ENCODE measurements around the gene PHRF1. TPM values are rescaled to one million over a fixed set of nuclear protein-coding genes. Genes with fewer than 3 reads are reported as not detected.
"Not testable (repeated sequence)": the region's sequence is repeated elsewhere in the genome, so short reads cannot be mapped to it uniquely, and the experiment has no call there.

PHRF1 gene
- total RNA-seq, 4 donors from 2014 or later, result 24.5 to 38.2 (median 28.7) TPM

DNA sequence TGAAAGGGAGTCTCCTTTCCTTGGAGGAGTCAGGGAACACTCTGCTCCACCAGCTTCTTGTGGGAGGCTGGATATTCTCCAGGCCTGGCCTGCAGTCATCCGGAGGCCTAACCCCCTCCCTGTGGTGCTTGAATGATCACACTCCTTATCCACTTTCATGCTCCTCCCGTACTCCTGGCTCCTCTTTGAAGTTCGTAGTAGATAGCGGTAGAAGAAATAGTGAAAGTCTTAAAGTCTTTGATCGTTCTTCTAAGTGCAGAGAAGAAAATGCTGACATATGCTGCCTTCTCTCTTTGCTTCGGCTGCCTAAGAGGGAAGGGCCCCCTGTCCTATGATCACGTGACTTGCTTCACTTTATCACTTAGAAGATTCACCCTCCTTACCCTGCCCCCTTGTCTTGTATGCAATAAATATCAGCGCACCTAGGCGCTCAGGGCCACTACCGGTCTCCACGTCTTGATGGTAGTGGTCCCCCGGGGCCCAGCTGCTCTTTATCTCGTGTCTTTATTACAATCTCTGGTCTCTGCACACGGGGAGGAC lies 2.2 kb upstream of the PHRF1 start:
- H3K27me3 ChIP-seq; intact Hi-C loops (cut with DNase I); H3K36me3 ChIP-seq; DNase-seq (ENCODE audit: extremely low spot score); H3K9me3 ChIP-seq: not testable (repeated sequence)
- TF ChIP-seq POLR2AphosphoS5 (IDR thresholded peaks at IDR 0.05), result peak in 1 of 2 donors; percentile 15
- peak overlapping the region in 1 of 4 donors; percentile 94 for H3K4me3 ChIP-seq
- peak overlapping the region in 1 of 4 donors; percentile 5 for H3K27ac ChIP-seq (replicated peaks in 1 of 4)
- 71% methylated on average over 13 of the region's 14 CpGs for WGBS
- peaks cover 35 to 48% (median 44%) of the 10 kb centered on the region in 4 donors for H3K4me1 ChIP-seq

DNA sequence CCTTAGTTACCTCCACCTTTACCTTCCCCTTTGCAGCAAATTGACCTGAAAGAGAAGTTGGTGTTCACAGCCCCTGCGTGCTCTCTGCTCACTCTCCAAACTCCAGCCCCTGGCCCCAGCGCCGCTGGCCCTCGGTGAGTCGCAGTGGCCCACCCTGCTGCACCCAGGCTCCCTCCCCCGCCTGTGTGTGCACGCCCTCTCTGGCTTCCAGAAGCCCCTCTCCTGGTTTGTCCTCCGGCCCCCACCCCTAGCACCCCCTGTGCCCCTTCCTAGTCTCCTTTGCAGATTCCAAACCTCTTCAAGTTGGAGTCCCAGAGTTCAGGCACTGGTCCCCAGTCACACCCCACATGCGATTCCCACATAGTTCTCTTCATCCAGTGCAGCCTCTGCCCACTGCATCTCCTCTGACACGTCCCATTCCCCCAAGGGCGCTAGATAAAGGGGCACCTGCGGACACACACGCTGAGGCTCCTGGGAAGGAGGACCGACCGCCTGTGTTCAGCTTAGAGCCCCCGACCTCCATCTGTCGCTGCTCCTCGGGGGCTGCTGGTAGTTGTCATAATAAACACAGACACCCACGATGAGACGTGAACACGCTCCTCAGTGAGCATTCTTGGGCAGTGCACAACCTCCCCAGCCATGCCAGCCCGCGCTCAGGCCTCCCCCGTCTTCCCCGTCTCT lies 1.5 kb upstream of the PHRF1 start:
- intact Hi-C loops (cut with DNase I), result no loop called here
- no peak for DNase-seq (ENCODE audit: extremely low spot score)
- Histone ChIP-seq H3K4me3 (peak overlapping the region; percentile 64 to 94 (median 76)), H3K27ac (replicated peaks in 1 of 4) (peak overlapping the region; percentile 78 to 94 (median 90)), H3K9me3 (no peaks in the 10 kb centered on the region), H3K36me3 (no peaks in the 10 kb centered on the region), H3K27me3 (no peaks in the 10 kb centered on the region), H3K4me1 (peaks cover 37 to 48% (median 44%) of the 10 kb centered on the region in 4 donors)
- WGBS, result 45% methylated on average over 19 of the region's 25 CpGs
- TF ChIP-seq POLR2AphosphoS5 (IDR thresholded peaks at IDR 0.05), result no peak
- TF ChIP-seq, protein P1, sequence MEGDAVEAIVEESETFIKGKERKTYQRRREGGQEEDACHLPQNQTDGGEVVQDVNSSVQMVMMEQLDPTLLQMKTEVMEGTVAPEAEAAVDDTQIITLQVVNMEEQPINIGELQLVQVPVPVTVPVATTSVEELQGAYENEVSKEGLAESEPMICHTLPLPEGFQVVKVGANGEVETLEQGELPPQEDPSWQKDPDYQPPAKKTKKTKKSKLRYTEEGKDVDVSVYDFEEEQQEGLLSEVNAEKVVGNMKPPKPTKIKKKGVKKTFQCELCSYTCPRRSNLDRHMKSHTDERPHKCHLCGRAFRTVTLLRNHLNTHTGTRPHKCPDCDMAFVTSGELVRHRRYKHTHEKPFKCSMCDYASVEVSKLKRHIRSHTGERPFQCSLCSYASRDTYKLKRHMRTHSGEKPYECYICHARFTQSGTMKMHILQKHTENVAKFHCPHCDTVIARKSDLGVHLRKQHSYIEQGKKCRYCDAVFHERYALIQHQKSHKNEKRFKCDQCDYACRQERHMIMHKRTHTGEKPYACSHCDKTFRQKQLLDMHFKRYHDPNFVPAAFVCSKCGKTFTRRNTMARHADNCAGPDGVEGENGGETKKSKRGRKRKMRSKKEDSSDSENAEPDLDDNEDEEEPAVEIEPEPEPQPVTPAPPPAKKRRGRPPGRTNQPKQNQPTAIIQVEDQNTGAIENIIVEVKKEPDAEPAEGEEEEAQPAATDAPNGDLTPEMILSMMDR (IDR thresholded peaks at IDR 0.05), result no peak
- TF ChIP-seq POLR2A (IDR thresholded peaks at IDR 0.05; ENCODE audit: low read depth), result no peak
- TF ChIP-seq EP300 (IDR thresholded peaks at IDR 0.05), result no peak

GRCh38 chr11:575313-575995 lies 816 bp upstream of the PHRF1 start:
- TF ChIP-seq, protein P1 (IDR thresholded peaks at IDR 0.05), result peak in 1 of 3 experiments; percentile 7
- TF ChIP-seq POLR2A (IDR thresholded peaks at IDR 0.05; ENCODE audit: low read depth), result peak; percentile 44
- peak; percentile 12 to 77 for TF ChIP-seq POLR2AphosphoS5 (IDR thresholded peaks at IDR 0.05)
- TF ChIP-seq EP300 (IDR thresholded peaks at IDR 0.05), result no peak
- Histone ChIP-seq H3K4me3 (peak overlapping the region; percentile 64 to 94 (median 76)), H3K27ac (replicated peaks in 1 of 4) (peak overlapping the region; percentile 78 to 94 (median 90)), H3K4me1 (peaks cover 42 to 54% (median 51%) of the 10 kb centered on the region in 4 donors), H3K9me3 (no peaks in the 10 kb centered on the region), H3K27me3 (no peaks in the 10 kb centered on the region), H3K36me3 (no peaks in the 10 kb centered on the region)
- WGBS, result 0% methylated on average over 5 of the region's 81 CpGs
- intact Hi-C loops (cut with DNase I), result no loop called here
- no peak for DNase-seq (ENCODE audit: extremely low spot score)

GRCh38 chr11:576811-577610 lies 741 bp downstream of the PHRF1 start:
- peak overlapping the region; percentile 91 to 94 (median 94) for H3K27ac ChIP-seq (replicated peaks in 1 of 4)
- peaks cover 54 to 68% (median 59%) of the 10 kb centered on the region in 4 donors for H3K4me1 ChIP-seq
- H3K9me3 ChIP-seq, result no peaks in the 10 kb centered on the region
- no peak for DNase-seq (ENCODE audit: extremely low spot score)
- intact Hi-C loops (cut with DNase I), result no loop called here
- peaks cover 4 to 9% (median 5%) of the 10 kb centered on the region in 4 donors for H3K36me3 ChIP-seq
- TF ChIP-seq, protein P1 (IDR thresholded peaks at IDR 0.05), result no peak
- TF ChIP-seq POLR2A (IDR thresholded peaks at IDR 0.05; ENCODE audit: low read depth) (no peak), EP300 (IDR thresholded peaks at IDR 0.05) (no peak), POLR2AphosphoS5 (IDR thresholded peaks at IDR 0.05) (no peak)
- peak overlapping the region; percentile 64 to 94 (median 76) for H3K4me3 ChIP-seq
- WGBS, result 7% methylated on average over 29 of the region's 48 CpGs
- H3K27me3 ChIP-seq, result no peaks in the 10 kb centered on the region

Data from esophagus muscularis mucosa (tissue), 4 donors.